GM21515 (cell line): ENCODE measurements around the gene PTPRD.

Source experiments
- ATAC-seq: cut with Tn5 transposase; IDR thresholded peaks from one replicate; pipeline ENCODE4 v1.9.1; 2021; ENCODE audit not compliant: unreplicated experiment

PTPRD gene

GRCh38 chr9:9645006-9645405 lies 967.8 kb downstream of the PTPRD start:
- ATAC-seq = no peak

DNA sequence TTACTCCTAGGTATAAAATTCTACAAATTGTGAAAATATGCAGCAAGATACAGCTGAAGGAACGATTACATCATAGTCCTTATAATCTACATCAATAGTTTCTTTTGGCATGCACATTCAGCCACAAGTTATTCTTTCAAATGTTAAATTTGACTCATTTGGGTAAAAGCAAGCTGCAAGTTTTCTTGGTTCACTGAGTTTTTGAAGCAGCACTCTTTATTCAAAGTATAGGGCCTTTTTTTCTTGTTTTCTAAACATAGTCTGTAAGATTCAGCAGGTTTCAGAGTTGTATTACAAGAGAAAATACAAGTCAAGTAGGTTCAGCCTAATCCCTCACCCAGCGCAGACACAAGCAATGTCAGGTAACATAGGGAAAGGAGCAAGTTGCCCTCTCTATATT lies 981.5 kb downstream of the PTPRD start:
- ATAC-seq = no peak

DNA sequence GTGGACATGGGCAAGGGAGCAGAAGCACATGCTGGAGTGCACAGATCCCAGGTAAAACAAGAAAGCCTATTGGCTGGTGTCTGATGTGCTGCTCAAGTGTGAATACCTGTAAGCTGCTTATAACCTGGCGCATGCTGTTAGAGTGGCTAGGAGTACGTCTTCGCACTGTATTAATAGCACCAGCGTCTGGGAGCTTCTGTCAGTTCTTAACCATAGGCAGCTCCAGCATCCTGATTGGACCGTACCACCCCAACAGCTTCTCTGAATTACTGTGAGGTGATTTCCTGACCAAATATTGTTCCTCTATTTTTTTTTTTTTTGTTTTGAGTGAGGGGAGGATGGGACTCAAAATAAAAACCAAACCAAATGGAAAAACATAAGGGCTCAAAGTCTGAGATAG lies 987.6 kb downstream of the PTPRD start:
- no peak for ATAC-seq

GRCh38 chr9:9623506-9623905 lies 989.3 kb downstream of the PTPRD start:
- no peak for ATAC-seq

DNA sequence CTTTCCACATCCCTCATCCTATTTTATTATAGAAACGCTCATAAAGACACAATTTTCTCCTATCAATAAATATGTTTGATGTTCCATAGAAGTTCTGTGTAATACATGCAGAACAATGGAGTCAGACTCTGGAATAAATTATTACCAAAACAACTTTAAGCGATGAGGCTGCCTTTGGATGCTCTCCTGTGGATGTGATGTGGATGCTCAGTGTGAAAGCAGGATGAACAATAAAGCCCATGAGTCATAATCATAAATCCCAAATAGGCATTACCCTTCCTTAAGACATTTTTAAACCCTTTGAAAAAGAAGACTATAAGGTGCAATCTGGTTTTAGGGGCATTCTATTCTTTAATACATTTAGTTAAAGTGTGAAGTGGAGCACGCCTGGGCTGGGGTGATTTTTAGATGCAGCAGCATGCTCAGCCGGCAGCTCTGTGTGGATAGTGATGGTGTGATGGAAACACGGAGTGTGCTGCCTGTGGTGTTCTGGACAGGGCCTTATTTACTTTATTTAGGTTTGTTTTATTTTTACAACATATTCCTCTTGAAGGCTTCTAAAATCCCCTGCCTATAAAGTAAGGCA lies 991.4 kb downstream of the PTPRD start:
- ATAC-seq = no peak

GRCh38 chr9:9620736-9621135 lies 992.1 kb downstream of the PTPRD start:
- ATAC-seq = no peak

DNA sequence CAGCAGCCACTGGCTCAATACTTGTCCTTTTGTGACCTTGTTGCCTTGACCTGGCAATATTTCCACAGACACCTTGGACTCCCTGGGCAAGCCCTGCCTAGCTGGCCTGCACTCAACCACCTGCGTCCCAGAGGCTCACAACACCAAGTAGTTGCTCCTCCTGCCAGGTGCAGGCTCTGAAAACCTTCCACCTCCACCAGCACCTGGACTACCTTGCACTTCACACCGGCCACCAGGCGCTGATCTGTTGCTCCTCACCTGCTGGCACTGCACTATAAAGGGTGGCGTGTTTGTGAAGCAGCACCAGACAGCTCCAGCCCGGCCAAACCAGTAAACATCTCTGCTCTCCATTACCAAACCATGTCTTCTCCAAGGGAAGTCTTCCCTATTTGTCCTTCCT lies 997.7 kb downstream of the PTPRD start:
- no peak for ATAC-seq

DNA sequence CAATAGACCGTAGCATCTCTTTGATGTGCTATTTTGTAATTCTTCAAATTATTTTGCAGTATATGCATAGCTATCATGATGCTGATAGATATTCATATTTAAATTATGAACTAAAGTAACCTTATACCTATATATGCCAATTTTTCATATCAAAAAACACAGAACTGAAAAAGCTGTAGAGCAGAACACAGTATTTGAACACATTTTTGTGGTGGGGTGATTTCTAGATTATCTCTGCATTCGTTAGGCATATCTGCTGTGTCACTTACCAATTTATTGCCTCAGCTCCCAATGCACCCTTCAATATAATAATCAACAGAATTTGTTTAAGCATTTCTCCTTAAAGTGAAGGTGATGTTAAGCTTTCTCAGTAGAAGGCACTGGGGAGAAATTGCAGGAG lies 998.2 kb downstream of the PTPRD start:
- ATAC-seq = no peak

DNA sequence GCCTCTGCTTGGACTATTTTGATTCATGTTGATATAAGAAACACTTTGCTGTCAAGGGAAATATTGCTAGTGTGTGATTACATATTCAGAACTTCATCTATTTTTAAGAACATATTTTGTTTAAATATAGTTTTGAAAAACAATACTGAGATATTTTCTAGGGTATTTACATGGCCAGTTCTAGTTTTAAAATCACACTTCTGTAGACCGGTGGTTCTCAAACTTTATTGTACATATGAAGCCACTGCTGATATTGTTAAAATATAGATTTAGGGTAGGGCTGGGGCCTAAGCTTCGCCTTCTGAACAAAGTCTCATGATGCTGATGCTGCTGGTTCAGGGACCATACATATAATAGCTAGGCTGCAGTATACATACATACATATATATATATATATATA lies 1000.0 kb downstream of the PTPRD start:
- ATAC-seq = peak; percentile 57

DNA sequence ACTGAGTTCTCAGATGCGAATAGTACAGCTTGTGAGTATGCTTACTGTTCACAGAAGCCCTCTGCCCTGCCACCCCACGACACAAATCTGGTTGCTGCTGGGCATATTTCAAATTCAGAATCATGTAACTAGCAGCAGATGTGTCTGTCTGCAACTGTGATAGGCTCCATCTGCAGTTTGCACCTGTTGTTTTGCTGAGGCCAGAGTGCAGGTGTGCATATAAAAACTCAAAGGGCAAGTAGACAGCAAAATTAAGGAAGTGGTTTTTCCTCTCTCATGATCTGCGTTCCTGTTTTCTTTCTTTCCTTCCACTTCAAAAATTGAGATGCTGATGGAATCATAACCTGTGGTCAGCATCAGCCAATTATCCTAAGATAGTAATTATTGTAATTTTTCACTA lies 1000.5 kb downstream of the PTPRD start:
- peak; percentile 73 for ATAC-seq

DNA sequence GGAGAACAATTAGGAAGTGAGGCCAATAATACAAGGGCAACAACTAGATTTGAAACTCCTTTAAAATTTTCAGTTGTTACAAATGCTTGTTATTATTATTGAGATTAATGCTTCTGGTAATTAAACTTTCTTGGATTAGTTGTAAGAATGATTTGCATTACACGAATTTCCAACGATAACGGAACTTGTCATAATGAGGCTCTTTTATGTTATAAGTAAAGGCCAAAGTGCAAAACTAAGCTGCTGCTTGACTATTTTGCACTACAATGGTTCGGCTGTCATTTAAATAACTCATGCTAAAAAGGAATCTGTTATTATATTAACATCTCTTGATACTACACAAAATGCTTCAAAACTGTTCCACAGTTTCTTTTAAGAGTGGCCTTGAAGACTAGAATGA lies 1007.1 kb downstream of the PTPRD start:
- ATAC-seq = no peak

DNA sequence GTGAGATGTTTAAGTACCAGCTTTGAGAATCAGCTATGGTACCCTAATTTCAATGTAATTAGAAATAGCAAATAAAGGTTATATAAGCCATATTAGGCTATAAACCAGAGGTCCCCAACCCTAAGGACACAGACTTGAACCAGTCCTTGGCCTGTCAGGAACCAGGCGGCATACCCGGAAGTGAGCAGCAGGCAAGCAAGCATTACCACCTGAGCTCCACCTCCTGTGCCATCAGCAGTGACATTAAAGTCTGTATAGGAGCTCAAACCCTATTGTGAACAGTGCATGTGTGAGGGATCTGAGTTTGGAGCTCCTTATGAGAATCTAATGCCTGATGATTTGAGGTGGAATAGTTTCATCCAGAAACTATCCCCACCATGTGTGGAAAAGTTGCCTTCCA lies 1009.5 kb downstream of the PTPRD start:
- no peak for ATAC-seq

GRCh38 chr9:9598723-9599122 lies 1014.1 kb downstream of the PTPRD start:
- no peak for ATAC-seq

GRCh38 chr9:9592104-9592503 lies 1020.7 kb downstream of the PTPRD start:
- ATAC-seq = no peak

GRCh38 chr9:9585920-9586319 lies 1026.9 kb downstream of the PTPRD start:
- ATAC-seq = no peak

- no peak for ATAC-seq
Observed at GRCh38 chr9:9574080-9574479, 1038.7 kb downstream of the PTPRD start.

DNA sequence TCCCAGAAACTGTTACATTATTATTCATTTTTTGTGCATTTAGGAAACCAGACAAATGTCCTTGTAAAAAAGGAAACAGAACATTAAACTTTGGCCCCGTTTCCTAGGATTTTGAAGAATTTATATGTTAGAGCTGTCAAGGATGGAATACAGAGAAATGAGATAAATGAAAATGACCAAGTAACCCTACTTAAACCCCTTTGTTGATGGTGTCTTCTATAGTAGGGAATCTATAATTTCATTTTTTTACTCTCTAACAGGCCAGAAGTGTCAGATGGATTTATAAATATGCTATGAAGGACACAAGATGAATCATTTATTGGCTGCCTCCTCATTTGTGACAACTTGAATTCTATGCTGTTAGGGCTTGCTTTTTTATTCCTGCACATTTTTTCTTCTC lies 1047.1 kb downstream of the PTPRD start:
- ATAC-seq = no peak

GRCh38 chr9:9563817-9564216 lies 1049.0 kb downstream of the PTPRD start:
- ATAC-seq = no peak

GRCh38 chr9:9560382-9561035 lies 1052.3 kb downstream of the PTPRD start:
- ATAC-seq = no peak

GRCh38 chr9:9558907-9559306 lies 1053.9 kb downstream of the PTPRD start:
- ATAC-seq = no peak

- ATAC-seq = no peak
Observed at GRCh38 chr9:9557804-9558334, 1054.9 kb downstream of the PTPRD start.

- ATAC-seq = no peak
Observed at GRCh38 chr9:9556865-9557803, 1055.7 kb downstream of the PTPRD start.
